Mesothelial cell of epicardium (in vitro differentiated cells): Measurements from ENCODE around the gene PLCG1. TPM values are rescaled to one million over a fixed set of nuclear protein-coding genes. Genes with fewer than 3 reads are reported as not detected.

Experiments
- DNase-seq, 2 experiments: peaks; one replicate each; pipeline ENCODE4 v3.0.0; 2021; ENCODE audit warnings: low spot score in 2 of 2; ENCODE audit not compliant: unreplicated experiment in 2 of 2
- H3K27ac Mint-ChIP-seq: 2 replicates; pipeline ENCODE4 v1.8.0; 2021; ENCODE audit warnings: mixed read lengths
- H3K27me3 Mint-ChIP-seq: 2 replicates; pipeline ENCODE4 v1.8.0; 2021; ENCODE audit warnings: low read depth, mixed read lengths
- H3K36me3 Mint-ChIP-seq: 2 replicates; pipeline ENCODE4 v1.8.0; 2021; ENCODE audit warnings: mixed read lengths
- H3K4me1 Mint-ChIP-seq: 2 replicates; pipeline ENCODE4 v1.8.0; 2021; ENCODE audit warnings: mixed read lengths
- H3K4me3 Mint-ChIP-seq: 2 replicates; pipeline ENCODE4 v1.8.0; 2021; ENCODE audit warnings: mild to moderate bottlenecking, moderate library complexity, mixed read lengths
- H3K9me3 Mint-ChIP-seq: 2 replicates; pipeline ENCODE4 v1.8.0; 2021; ENCODE audit warnings: mixed read lengths
- CTCF ChIP-seq: fragments of 200-600 bp; sonication (generic); IDR thresholded peaks from one replicate; pipeline ENCODE4 v1.5.0; 2021; ENCODE audit warnings: antibody characterized with exemption; ENCODE audit not compliant: unreplicated experiment
- microRNA-seq: library from miRNA; unstranded; fragments of <30 nt; microRNA quantifications from one replicate; pipeline ENCODE4 v1.2.0, GENCODE V29; 2021; ENCODE audit warnings: inconsistent platforms, mixed read lengths
- total RNA-seq: library from RNA; stranded (reverse); gene quantifications from 3 replicates; pipeline ENCODE4 v1.2.1, GENCODE V29; 2021

Gene PLCG1
- total RNA-seq, 1 donor from 2014 or later: 301 TPM

GRCh38 chr20:41222703-41223102, 85.4 kb downstream of the PLCG1 start:
- DNase-seq: no peak
- H3K4me1 Mint-ChIP-seq: peaks cover 23% of the 10 kb centered on the region
- H3K4me3 Mint-ChIP-seq: no peak overlapping the region
- no peak overlapping the region for H3K27ac Mint-ChIP-seq
- no peaks in the 10 kb centered on the region for H3K9me3 Mint-ChIP-seq
- H3K36me3 Mint-ChIP-seq: no peaks in the 10 kb centered on the region
- TF ChIP-seq CTCF: no peak
- H3K27me3 Mint-ChIP-seq: no peaks in the 10 kb centered on the region

- H3K36me3 Mint-ChIP-seq: no peaks in the 10 kb centered on the region
- peaks cover 26% of the 10 kb centered on the region for H3K4me1 Mint-ChIP-seq
- H3K9me3 Mint-ChIP-seq: no peaks in the 10 kb centered on the region
- H3K27me3 Mint-ChIP-seq: no peaks in the 10 kb centered on the region
- no peak overlapping the region for H3K27ac Mint-ChIP-seq
- no peak for TF ChIP-seq CTCF
- DNase-seq: no peak
- H3K4me3 Mint-ChIP-seq: no peak overlapping the region
Observed at GRCh38 chr20:41223112-41223511, 85.8 kb downstream of the PLCG1 start.

- Mint-ChIP-seq H3K27ac (no peak overlapping the region), H3K36me3 (no peaks in the 10 kb centered on the region), H3K9me3 (no peaks in the 10 kb centered on the region), H3K4me1 (peaks cover 26% of the 10 kb centered on the region), H3K4me3 (no peak overlapping the region), H3K27me3 (no peaks in the 10 kb centered on the region)
- no peak for DNase-seq
- no peak for TF ChIP-seq CTCF
Observed at GRCh38 chr20:41224281-41224680, 86.9 kb downstream of the PLCG1 start.

- Mint-ChIP-seq H3K9me3 (no peaks in the 10 kb centered on the region), H3K27me3 (no peaks in the 10 kb centered on the region), H3K4me3 (no peak overlapping the region), H3K4me1 (peaks cover 26% of the 10 kb centered on the region), H3K36me3 (no peaks in the 10 kb centered on the region), H3K27ac (no peak overlapping the region)
- no peak for DNase-seq
- TF ChIP-seq CTCF: no peak
Observed at GRCh38 chr20:41225091-41225490, 87.7 kb downstream of the PLCG1 start.

- Mint-ChIP-seq H3K9me3 (no peaks in the 10 kb centered on the region), H3K4me1 (peaks cover 27% of the 10 kb centered on the region), H3K27ac (no peak overlapping the region), H3K4me3 (no peak overlapping the region), H3K36me3 (no peaks in the 10 kb centered on the region), H3K27me3 (no peaks in the 10 kb centered on the region)
- TF ChIP-seq CTCF: no peak
- no peak for DNase-seq
Observed at GRCh38 chr20:41226426-41226825, 89.1 kb downstream of the PLCG1 start.

Small RNAs within 50 kb of the gene (microRNA-seq; reads per million reads assigned to microRNA genes)
- gene MIR6871: 2.3 reads per million

Other genes starting within 250 kb of the PLCG1 start
- gene TOP1, start 108.7 kb upstream of the PLCG1 start, total RNA-seq: 76.0 to 78.6 TPM (median 76.7 TPM) in 3 replicates
- 13.9 to 18.3 TPM (median 17.6 TPM) in 3 replicates for gene ZHX3, start 180.2 kb downstream of the PLCG1 start, total RNA-seq
- gene LPIN3, start 203.3 kb downstream of the PLCG1 start, total RNA-seq: 19.3 to 21.3 TPM (median 20.8 TPM) in 3 replicates
- 5.0 to 5.6 TPM (median 5.2 TPM) in 3 replicates for gene EMILIN3, start 229.3 kb downstream of the PLCG1 start, total RNA-seq